Stomach (tissue), 9 donors: ENCODE data around the gene RFC2. TPM values are rescaled to one million over a fixed set of nuclear protein-coding genes. Genes with fewer than 3 reads are reported as not detected.
"Not testable (repeated sequence)": the region's sequence is repeated elsewhere in the genome, so short reads cannot be mapped to it uniquely, and the experiment has no call there.

Experiments
- DNase-seq, 2 donors: peaks; one replicate each; pipeline versions ENCODE4 v3.0.0 to v3.0.0-alpha.2; 2013 to 2019
- H3K27ac ChIP-seq, 5 donors: fragments of 200-600 bp in 4 of 5; sonication (generic) in 4 of 5; one replicate each; pipeline ENCODE4 v1.5.1; 2013 to 2019; ENCODE audit warnings: mild to moderate bottlenecking in 1 of 5, moderate library complexity in 1 of 5
- H3K27me3 ChIP-seq, 3 donors: fragments of 200-600 bp; sonication (generic); one replicate each; pipeline ENCODE4 v1.5.1; 2017 to 2019; ENCODE audit warnings: mixed run types in 1 of 3
- H3K36me3 ChIP-seq, 4 donors: fragments of 200-600 bp; sonication (generic); 1 replicate in 3 of 4; 2 replicates in 1 of 4; pipeline ENCODE4 v1.5.1; 2016 to 2019
- H3K4me1 ChIP-seq, 4 donors: fragments of 200-600 bp; sonication (generic); one replicate each; pipeline ENCODE4 v1.5.1; 2016 to 2019
- H3K4me3 ChIP-seq, 4 donors: fragments of 200-600 bp; sonication (generic) in 3 of 4; one replicate each; pipeline ENCODE4 v1.5.1; 2016 to 2019; ENCODE audit warnings: mild to moderate bottlenecking in 1 of 4
- H3K9me3 ChIP-seq, 4 donors: fragments of 200-600 bp; sonication (generic); one replicate each; pipeline ENCODE4 v1.5.1; 2016 to 2019
- EP300 ChIP-seq: sonication (generic); formaldehyde crosslinking; IDR thresholded peaks from one replicate; pipeline ENCODE4 v1.6.1; 2017; ENCODE audit warnings: antibody characterized with exemption
- POLR2A ChIP-seq, 4 donors: fragments of 450-650 bp; IDR thresholded peaks; one replicate each; pipeline ENCODE4 v1.6.1; 2016; ENCODE audit warnings: antibody characterized with exemption in 4 of 4, control low read depth in 2 of 4, mild to moderate bottlenecking in 1 of 4, moderate library complexity in 1 of 4
- POLR2AphosphoS5 ChIP-seq, 3 donors: sonication (generic); formaldehyde crosslinking; IDR thresholded peaks; one replicate each; pipeline ENCODE4 v1.6.1; 2016; ENCODE audit warnings: antibody characterized with exemption in 3 of 3
- WGBS, 5 donors: extraction: QIAGEN DNeasy Blood & Tissue Kit in 3 of 5; methylation state at CpG; one replicate each; pipeline versions ENCODE4 v1.1.5 to v1.1.7; 2013 to 2018; 5-methylcytosine and 5-hydroxymethylcytosine counted together
- intact Hi-C: fragments of 100-400 bp; cut with DNase I; formaldehyde crosslinking; loops from one replicate; pipeline ENCODE4 v1.15.1; 2023; ENCODE audit warnings: low total_unique reads
- polyA plus RNA-seq, 3 donors: library from polyadenylated mRNA; stranded (reverse); fragments of 200-250 nt; gene quantifications; one replicate each; pipeline ENCODE4 v1.2.3, GENCODE V29; 2013
- total RNA-seq, 5 donors: library from RNA; depleted of rRNA; stranded (reverse); fragments of >200 nt; gene quantifications; one replicate each; pipeline versions ENCODE4 v1.1.0 to v1.2.3, GENCODE V29; 2014 to 2016
- TF ChIP-seq, protein P1 (sequence below), 7 experiments: fragments of 450-650 bp in 4 of 7; fragments of 200-600 bp in 3 of 7; sonication (generic) in 3 of 7; IDR thresholded peaks; one replicate each; pipeline ENCODE4 v1.5.1; 2016 to 2019; ENCODE audit warnings: antibody characterized with exemption in 7 of 7, control low read depth in 2 of 7, mild to moderate bottlenecking in 1 of 7
- donor health status: healthy with polysubstance abuse.
- donor health status: Bipolar disorder and iron deficiency.
- donor health status: healthy.

RFC2 gene
- total and polyA plus RNA-seq, 8 donors: 7.7 to 39.1 (median 23.0) TPM

DNA sequence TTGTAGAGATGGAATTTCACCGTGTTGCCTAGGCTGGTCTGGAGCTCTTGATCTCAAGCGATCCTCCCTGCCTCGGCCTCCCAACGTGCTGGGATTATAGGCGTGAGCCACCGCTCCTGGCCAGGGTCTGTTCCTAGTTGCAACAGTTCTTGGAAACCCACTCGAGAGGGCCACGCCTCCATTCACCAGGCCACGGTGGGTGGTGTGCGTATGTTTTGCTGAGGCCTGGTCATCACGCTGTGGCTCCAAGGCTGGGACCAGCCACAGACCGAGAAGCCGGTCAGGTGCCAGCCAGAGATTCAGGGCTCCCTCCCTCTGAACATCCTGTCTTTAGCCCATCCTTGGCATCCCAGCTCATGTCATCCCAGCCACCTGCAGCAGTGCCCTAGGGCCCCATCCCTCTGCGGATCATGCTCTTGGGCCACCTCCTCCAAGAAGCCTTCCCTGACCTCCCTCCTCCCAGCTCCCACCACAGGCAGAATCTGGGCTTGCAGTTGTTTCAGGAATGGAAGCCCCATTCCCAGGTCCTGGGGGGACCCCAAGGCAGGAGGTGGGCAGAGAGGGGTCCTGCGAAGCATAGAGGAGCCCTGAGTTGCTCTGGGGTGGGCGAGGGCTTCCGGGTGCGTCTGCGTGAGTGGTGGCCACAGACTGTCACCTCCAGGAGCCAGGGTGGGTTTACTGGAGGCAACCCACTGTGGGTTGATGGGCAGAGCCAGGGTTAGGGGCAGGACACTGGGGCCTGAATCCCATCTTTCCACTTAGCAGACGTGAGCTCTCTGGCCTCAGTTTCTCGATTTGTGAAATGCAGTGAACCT lies 39.2 kb downstream of the RFC2 start:
- peaks cover 0 to 3% (median 0%) of the 10 kb centered on the region in 4 donors for H3K36me3 ChIP-seq
- peaks cover 0 to 42% (median 2%) of the 10 kb centered on the region in 4 donors for H3K4me1 ChIP-seq
- no peak for TF ChIP-seq POLR2A (IDR thresholded peaks at IDR 0.05)
- TF ChIP-seq, protein P1, sequence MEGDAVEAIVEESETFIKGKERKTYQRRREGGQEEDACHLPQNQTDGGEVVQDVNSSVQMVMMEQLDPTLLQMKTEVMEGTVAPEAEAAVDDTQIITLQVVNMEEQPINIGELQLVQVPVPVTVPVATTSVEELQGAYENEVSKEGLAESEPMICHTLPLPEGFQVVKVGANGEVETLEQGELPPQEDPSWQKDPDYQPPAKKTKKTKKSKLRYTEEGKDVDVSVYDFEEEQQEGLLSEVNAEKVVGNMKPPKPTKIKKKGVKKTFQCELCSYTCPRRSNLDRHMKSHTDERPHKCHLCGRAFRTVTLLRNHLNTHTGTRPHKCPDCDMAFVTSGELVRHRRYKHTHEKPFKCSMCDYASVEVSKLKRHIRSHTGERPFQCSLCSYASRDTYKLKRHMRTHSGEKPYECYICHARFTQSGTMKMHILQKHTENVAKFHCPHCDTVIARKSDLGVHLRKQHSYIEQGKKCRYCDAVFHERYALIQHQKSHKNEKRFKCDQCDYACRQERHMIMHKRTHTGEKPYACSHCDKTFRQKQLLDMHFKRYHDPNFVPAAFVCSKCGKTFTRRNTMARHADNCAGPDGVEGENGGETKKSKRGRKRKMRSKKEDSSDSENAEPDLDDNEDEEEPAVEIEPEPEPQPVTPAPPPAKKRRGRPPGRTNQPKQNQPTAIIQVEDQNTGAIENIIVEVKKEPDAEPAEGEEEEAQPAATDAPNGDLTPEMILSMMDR (IDR thresholded peaks at IDR 0.05): no peak
- no peak for TF ChIP-seq EP300
- TF ChIP-seq POLR2AphosphoS5 (IDR thresholded peaks at IDR 0.05): no peak
- H3K4me3 ChIP-seq: no peak overlapping the region
- no peak for DNase-seq
- WGBS, 5 donors: 89 to 93% (median 90%) methylated on average over 15 to 21 of the region's 21 CpGs
- H3K27ac ChIP-seq: no peak overlapping the region
- intact Hi-C loops: no loop called here
- H3K9me3 ChIP-seq: no peaks in the 10 kb centered on the region
- no peaks in the 10 kb centered on the region for H3K27me3 ChIP-seq

DNA sequence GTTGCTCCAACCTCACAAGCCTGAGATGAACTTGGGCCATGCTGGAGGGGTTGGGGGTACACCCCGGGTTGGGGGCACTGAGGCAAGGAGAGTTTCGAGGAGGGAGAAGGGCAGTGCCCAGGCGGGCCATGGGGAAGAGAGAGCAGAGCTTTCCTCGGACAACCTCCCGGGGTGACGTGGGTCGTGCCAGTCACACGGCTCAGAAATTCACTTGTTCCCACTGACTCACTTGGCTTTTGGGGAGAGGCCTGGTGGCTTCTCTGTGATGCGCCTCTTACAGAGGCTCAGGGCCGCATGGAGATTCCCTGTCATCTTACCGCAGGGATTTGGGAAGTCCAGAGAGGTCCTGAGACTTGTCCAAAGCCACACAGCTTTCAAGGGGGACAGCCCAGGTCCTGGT lies 41.5 kb downstream of the RFC2 start:
- Histone ChIP-seq H3K4me1 (peaks cover 0 to 34% (median 8%) of the 10 kb centered on the region in 4 donors), H3K27ac (no peak overlapping the region), H3K27me3 (no peaks in the 10 kb centered on the region), H3K36me3 (no peaks in the 10 kb centered on the region), H3K9me3 (no peaks in the 10 kb centered on the region), H3K4me3 (no peak overlapping the region)
- intact Hi-C loops: no loop called here
- TF ChIP-seq POLR2AphosphoS5 (IDR thresholded peaks at IDR 0.05) (no peak), EP300 (no peak), POLR2A (IDR thresholded peaks at IDR 0.05) (no peak)
- TF ChIP-seq, protein P1 (IDR thresholded peaks at IDR 0.05): no peak
- WGBS, 5 donors: 83 to 93% (median 88%) methylated on average over 6 to 11 of the region's 11 CpGs
- no peak for DNase-seq

DNA sequence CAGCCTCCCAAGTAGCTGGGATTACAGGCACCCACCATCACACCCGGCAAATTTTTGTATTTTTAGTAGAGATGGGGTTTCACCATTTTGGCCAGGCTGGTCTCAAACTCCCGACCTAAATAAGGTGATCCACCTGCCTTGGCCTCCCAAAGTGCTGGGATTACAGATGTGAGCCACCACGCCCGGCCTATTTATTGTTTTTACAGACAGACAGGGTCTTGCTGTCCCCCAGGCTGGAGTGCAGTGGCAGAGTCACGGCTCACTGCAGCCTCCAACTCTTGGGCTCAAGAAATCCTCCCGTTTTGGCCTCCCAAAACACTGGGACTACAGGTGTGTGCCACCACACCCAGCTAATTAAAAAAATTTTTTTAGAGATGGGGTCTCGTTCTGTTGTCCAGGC lies 46.0 kb downstream of the RFC2 start:
- not testable (repeated sequence) for H3K4me3 ChIP-seq, H3K9me3 ChIP-seq, H3K36me3 ChIP-seq, H3K27me3 ChIP-seq, H3K27ac ChIP-seq, DNase-seq
- peaks cover 0 to 33% (median 18%) of the 10 kb centered on the region in 4 donors for H3K4me1 ChIP-seq
- intact Hi-C loops: loop anchor here (10.0 kb wide), 1 partner anchor 133 kb away; no protein-coding TSS in a partner anchor
- 82 to 94% (median 91%) methylated on average over 7 of the region's 7 CpGs for WGBS, 5 donors

DNA sequence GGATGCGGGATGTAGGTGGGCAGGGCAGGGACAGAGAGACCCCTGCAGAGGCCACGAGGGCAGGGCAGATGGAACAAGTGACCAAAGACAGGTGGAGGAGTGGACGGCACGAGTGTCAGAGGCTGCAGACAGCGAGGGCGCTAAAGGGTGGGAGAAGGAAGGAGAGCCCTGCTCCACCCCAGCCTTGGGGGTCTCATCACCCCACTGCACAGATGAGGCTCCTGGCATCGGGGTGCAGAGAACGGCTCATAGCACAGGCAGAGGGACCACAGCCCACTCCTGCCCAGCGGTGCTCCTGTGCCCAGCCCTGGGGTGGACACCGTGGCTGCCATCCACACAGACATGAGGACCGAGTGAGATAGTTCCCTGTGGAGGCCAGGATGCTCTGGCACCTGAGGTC lies 46.6 kb downstream of the RFC2 start:
- Histone ChIP-seq H3K27me3 (no peaks in the 10 kb centered on the region), H3K4me3 (no peak overlapping the region), H3K4me1 (peaks cover 0 to 37% (median 20%) of the 10 kb centered on the region in 4 donors), H3K36me3 (no peaks in the 10 kb centered on the region), H3K9me3 (no peaks in the 10 kb centered on the region), H3K27ac (no peak overlapping the region)
- no peak for DNase-seq
- intact Hi-C loops: loop anchor here (2.0 to 10.0 kb wide), 2 partner anchors 133 to 189 kb away; no protein-coding TSS in a partner anchor
- no peak for TF ChIP-seq POLR2AphosphoS5 (IDR thresholded peaks at IDR 0.05)
- TF ChIP-seq POLR2A (IDR thresholded peaks at IDR 0.05): no peak
- TF ChIP-seq, protein P1 (IDR thresholded peaks at IDR 0.05): no peak
- TF ChIP-seq EP300: no peak
- WGBS, 5 donors: 77 to 92% (median 89%) methylated on average over 6 to 11 of the region's 11 CpGs
